ENCODE data around the gene TPM4.
"Not testable (repeated sequence)": the region's sequence is repeated elsewhere in the genome, so short reads cannot be mapped to it uniquely, and the experiment has no call there.

The TPM4 gene

GRCh38 chr19:16098416-16098768, 22.1 kb downstream of the TPM4 start:
- Histone ChIP-seq H3K4me3 (ENCODE audit: low read depth, low read length, poor library complexity, severe bottlenecking) (no peak overlapping the region), H3F3A (ENCODE audit: insufficient read depth, low read length) (no peaks in the 10 kb centered on the region), H2AFZ (ENCODE audit: low read length) (no peak overlapping the region), H3K4me2 (ENCODE audit: low read length) (no peak overlapping the region), H3K9ac (ENCODE audit: low read length) (no peak overlapping the region), H3K27ac (ENCODE audit: low read depth, low read length, poor library complexity, severe bottlenecking) (no peak overlapping the region), H3K27me3 (ENCODE audit: insufficient read depth, low read length) (no peaks in the 10 kb centered on the region), H3K4me1 (ENCODE audit: insufficient read depth, low read length, severe bottlenecking) (peaks cover 3% of the 10 kb centered on the region), H3K79me2 (ENCODE audit: insufficient read depth, low read length) (no peaks in the 10 kb centered on the region), H3K9me2 (ENCODE audit: low read depth, low read length) (no peaks in the 10 kb centered on the region), H3K9me3 (ENCODE audit: low read length) (no peaks in the 10 kb centered on the region), H4K20me1 (ENCODE audit: insufficient read depth, low read length) (no peaks in the 10 kb centered on the region), H3K36me3 (ENCODE audit: insufficient read depth, low read length) (peaks cover 36% of the 10 kb centered on the region)
- TF ChIP-seq EZH2 (IDR thresholded peaks at IDR 0.05; ENCODE audit: borderline replicate concordance, low read length) (no peak), CTCF (IDR thresholded peaks at IDR 0.05; ENCODE audit: low read length) (no peak)

- Histone ChIP-seq H4K20me1 (ENCODE audit: insufficient read depth, low read length) (no peaks in the 10 kb centered on the region), H3K36me3 (ENCODE audit: insufficient read depth, low read length) (peaks cover 34% of the 10 kb centered on the region), H3K27me3 (ENCODE audit: insufficient read depth, low read length) (no peaks in the 10 kb centered on the region), H3K9me2 (ENCODE audit: low read depth, low read length) (no peaks in the 10 kb centered on the region), H3K9me3 (ENCODE audit: low read length) (no peaks in the 10 kb centered on the region), H3K4me3 (ENCODE audit: low read depth, low read length, poor library complexity, severe bottlenecking) (no peak overlapping the region), H2AFZ (ENCODE audit: low read length) (no peak overlapping the region), H3F3A (ENCODE audit: insufficient read depth, low read length) (no peaks in the 10 kb centered on the region), H3K27ac (ENCODE audit: low read depth, low read length, poor library complexity, severe bottlenecking) (no peak overlapping the region), H3K9ac (ENCODE audit: low read length) (no peak overlapping the region), H3K4me2 (ENCODE audit: low read length) (no peak overlapping the region), H3K79me2 (ENCODE audit: insufficient read depth, low read length) (no peaks in the 10 kb centered on the region), H3K4me1 (ENCODE audit: insufficient read depth, low read length, severe bottlenecking) (peaks cover 3% of the 10 kb centered on the region)
- no peak for TF ChIP-seq CTCF (IDR thresholded peaks at IDR 0.05; ENCODE audit: low read length)
- TF ChIP-seq EZH2 (IDR thresholded peaks at IDR 0.05; ENCODE audit: borderline replicate concordance, low read length), result no peak
These were observed 22.5 kb downstream of the TPM4 start for GRCh38 chr19:16098821-16099220.

- H3K4me2 ChIP-seq (ENCODE audit: low read length); H3K9me2 ChIP-seq (ENCODE audit: low read depth, low read length); H3K4me3 ChIP-seq (ENCODE audit: low read depth, low read length, poor library complexity, severe bottlenecking); H3K79me2 ChIP-seq (ENCODE audit: insufficient read depth, low read length); H4K20me1 ChIP-seq (ENCODE audit: insufficient read depth, low read length); H3K4me1 ChIP-seq (ENCODE audit: insufficient read depth, low read length, severe bottlenecking); H3K9me3 ChIP-seq (ENCODE audit: low read length); H3K9ac ChIP-seq (ENCODE audit: low read length); H3K27me3 ChIP-seq (ENCODE audit: insufficient read depth, low read length); H2AFZ ChIP-seq (ENCODE audit: low read length); H3K27ac ChIP-seq (ENCODE audit: low read depth, low read length, poor library complexity, severe bottlenecking); H3F3A ChIP-seq (ENCODE audit: insufficient read depth, low read length): not testable (repeated sequence)
- H3K36me3 ChIP-seq (ENCODE audit: insufficient read depth, low read length), result peaks cover 33% of the 10 kb centered on the region
These were observed 23.1 kb downstream of the TPM4 start for GRCh38 chr19:16099314-16099965.

- H3K9me3 ChIP-seq (ENCODE audit: low read length), result no peaks in the 10 kb centered on the region
- H3K27ac ChIP-seq (ENCODE audit: low read depth, low read length, poor library complexity, severe bottlenecking), result no peak overlapping the region
- H2AFZ ChIP-seq (ENCODE audit: low read length), result no peak overlapping the region
- no peaks in the 10 kb centered on the region for H3F3A ChIP-seq (ENCODE audit: insufficient read depth, low read length)
- no peaks in the 10 kb centered on the region for H3K9me2 ChIP-seq (ENCODE audit: low read depth, low read length)
- H3K36me3 ChIP-seq (ENCODE audit: insufficient read depth, low read length), result peaks cover 23% of the 10 kb centered on the region
- no peak overlapping the region for H3K4me2 ChIP-seq (ENCODE audit: low read length)
- H4K20me1 ChIP-seq (ENCODE audit: insufficient read depth, low read length), result no peaks in the 10 kb centered on the region
- H3K79me2 ChIP-seq (ENCODE audit: insufficient read depth, low read length), result no peaks in the 10 kb centered on the region
- peaks cover 3% of the 10 kb centered on the region for H3K4me1 ChIP-seq (ENCODE audit: insufficient read depth, low read length, severe bottlenecking)
- no peak overlapping the region for H3K9ac ChIP-seq (ENCODE audit: low read length)
- no peaks in the 10 kb centered on the region for H3K27me3 ChIP-seq (ENCODE audit: insufficient read depth, low read length)
- TF ChIP-seq EZH2 (IDR thresholded peaks at IDR 0.05; ENCODE audit: borderline replicate concordance, low read length), result no peak
- TF ChIP-seq CTCF (IDR thresholded peaks at IDR 0.05; ENCODE audit: low read length), result no peak
- no peak overlapping the region for H3K4me3 ChIP-seq (ENCODE audit: low read depth, low read length, poor library complexity, severe bottlenecking)
These were observed 24.2 kb downstream of the TPM4 start for GRCh38 chr19:16100524-16100923.

All from OCI-LY1 (cell line).